Rectal smooth muscle tissue (tissue), 1 donor: Measurements from ENCODE around the gene B4GALT3.

ENCODE experiments used
- H3K27ac ChIP-seq: one replicate; pipeline ENCODE4 v1.7.0; 2013; ENCODE audit warnings: low read depth, low read length, inconsistent platforms
- H3K27me3 ChIP-seq: one replicate; pipeline ENCODE4 v1.7.0; 2013; ENCODE audit warnings: low read length; ENCODE audit not compliant: control insufficient read depth, insufficient read depth
- H3K36me3 ChIP-seq: one replicate; pipeline ENCODE4 v1.7.0; 2013; ENCODE audit warnings: low read length; ENCODE audit not compliant: control insufficient read depth, insufficient read depth
- H3K4me1 ChIP-seq: one replicate; pipeline ENCODE4 v1.7.0; 2013; ENCODE audit warnings: low read length; ENCODE audit not compliant: control insufficient read depth, insufficient read depth
- H3K4me3 ChIP-seq: one replicate; pipeline ENCODE4 v1.7.0; 2013; ENCODE audit warnings: low read length
- H3K9ac ChIP-seq: one replicate; pipeline ENCODE4 v1.7.0; 2013; ENCODE audit warnings: low read length

B4GALT3 gene

GRCh38 chr1:161140755-161141400 lies 36.4 kb downstream of the B4GALT3 start:
- H3K4me1 ChIP-seq, result no peaks in the 10 kb centered on the region
- no peak overlapping the region for H3K9ac ChIP-seq
- no peak overlapping the region for H3K27ac ChIP-seq
- H3K36me3 ChIP-seq, result no peaks in the 10 kb centered on the region
- H3K27me3 ChIP-seq, result no peaks in the 10 kb centered on the region
- no peak overlapping the region for H3K4me3 ChIP-seq

GRCh38 chr1:161139766-161140165 lies 37.5 kb downstream of the B4GALT3 start:
- H3K36me3 ChIP-seq, result no peaks in the 10 kb centered on the region
- H3K27me3 ChIP-seq, result no peaks in the 10 kb centered on the region
- no peaks in the 10 kb centered on the region for H3K4me1 ChIP-seq
- no peak overlapping the region for H3K4me3 ChIP-seq
- no peak overlapping the region for H3K9ac ChIP-seq
- H3K27ac ChIP-seq, result no peak overlapping the region

GRCh38 chr1:161138431-161138830 lies 38.9 kb downstream of the B4GALT3 start:
- Histone ChIP-seq H3K9ac (no peak overlapping the region), H3K27ac (no peak overlapping the region)

GRCh38 chr1:161137881-161138280 lies 39.4 kb downstream of the B4GALT3 start:
- H3K27me3 ChIP-seq, result no peaks in the 10 kb centered on the region
- H3K4me3 ChIP-seq, result no peak overlapping the region
- H3K4me1 ChIP-seq, result peaks cover 4% of the 10 kb centered on the region
- H3K27ac ChIP-seq, result no peak overlapping the region
- H3K36me3 ChIP-seq, result no peaks in the 10 kb centered on the region
- no peak overlapping the region for H3K9ac ChIP-seq

More at GRCh38 chr1:161138431-161138830, 38.9 kb downstream of the B4GALT3 start:
- Histone ChIP-seq H3K27me3 (no peaks in the 10 kb centered on the region), H3K4me3 (no peak overlapping the region), H3K4me1 (peaks cover 3% of the 10 kb centered on the region), H3K36me3 (no peaks in the 10 kb centered on the region)

GRCh38 chr1:161133220-161133740 lies 44.0 kb downstream of the B4GALT3 start:
- peaks cover 4% of the 10 kb centered on the region for H3K4me1 ChIP-seq
- H3K9ac ChIP-seq, result peak overlapping the region; percentile 67
- peaks cover 3% of the 10 kb centered on the region for H3K36me3 ChIP-seq
- H3K27me3 ChIP-seq, result no peaks in the 10 kb centered on the region
- H3K27ac ChIP-seq, result peak overlapping the region; percentile 93
- peak overlapping the region; percentile 98 for H3K4me3 ChIP-seq

- Histone ChIP-seq H3K9ac (peak within 1 kb of the TSS; percentile 82), H3K27me3 (no peaks in the 10 kb centered on the region), H3K4me3 (peak within 1 kb of the TSS; percentile 98), H3K4me1 (peaks cover 4% of the 10 kb centered on the region), H3K27ac (peak within 1 kb of the TSS; percentile 93), H3K36me3 (peaks cover 8% of the 10 kb centered on the region)
These were observed 44.7 kb downstream of the B4GALT3 start, which contains the start of gene DEDD for GRCh38 chr1:161132410-161133219. TSS of gene DEDD (minus strand) at chr1:161132667. CDS start at chr1:161124462, 8,205 bp downstream.

GRCh38 chr1:161131523-161132409 lies 45.5 kb downstream of the B4GALT3 start:
- Histone ChIP-seq H3K9ac (peak overlapping the region; percentile 82), H3K27me3 (no peaks in the 10 kb centered on the region), H3K27ac (peak overlapping the region; percentile 93), H3K36me3 (peaks cover 13% of the 10 kb centered on the region), H3K4me1 (peaks cover 4% of the 10 kb centered on the region), H3K4me3 (peak overlapping the region; percentile 98)

- Histone ChIP-seq H3K27ac (no peak overlapping the region), H3K27me3 (no peaks in the 10 kb centered on the region), H3K4me1 (peaks cover 4% of the 10 kb centered on the region), H3K4me3 (no peak overlapping the region), H3K36me3 (peaks cover 15% of the 10 kb centered on the region), H3K9ac (no peak overlapping the region)
These were observed 47.0 kb downstream of the B4GALT3 start for GRCh38 chr1:161130266-161130665.

GRCh38 chr1:161128591-161129420 lies 48.5 kb downstream of the B4GALT3 start:
- Histone ChIP-seq H3K27ac (no peak overlapping the region), H3K4me1 (peaks cover 4% of the 10 kb centered on the region), H3K36me3 (peaks cover 21% of the 10 kb centered on the region)

GRCh38 chr1:161127649-161128048 lies 49.7 kb downstream of the B4GALT3 start:
- Histone ChIP-seq H3K4me3 (no peak overlapping the region), H3K27ac (no peak overlapping the region), H3K27me3 (no peaks in the 10 kb centered on the region), H3K9ac (no peak overlapping the region), H3K36me3 (peaks cover 24% of the 10 kb centered on the region), H3K4me1 (no peaks in the 10 kb centered on the region)

More at GRCh38 chr1:161128591-161129420, 48.5 kb downstream of the B4GALT3 start:
- Histone ChIP-seq H3K27me3 (no peaks in the 10 kb centered on the region), H3K9ac (no peak overlapping the region), H3K4me3 (no peak overlapping the region)

- Histone ChIP-seq H3K4me3 (no peak overlapping the region), H3K4me1 (peaks cover 15% of the 10 kb centered on the region), H3K36me3 (peaks cover 40% of the 10 kb centered on the region), H3K27me3 (no peaks in the 10 kb centered on the region), H3K9ac (no peak overlapping the region), H3K27ac (no peak overlapping the region)
These were observed 54.3 kb downstream of the B4GALT3 start for GRCh38 chr1:161122967-161123366.
